HL-60 (cell line): ENCODE results near the gene AKAP6.

Source experiments
- CTCF ChIP-seq: IDR thresholded peaks from one replicate; pipeline ENCODE4 v1.5.1; 2011; ENCODE audit warnings: low read length, control low read depth, inconsistent platforms; ENCODE audit not compliant: insufficient read depth
- GABPA ChIP-seq: IDR thresholded peaks from 2 replicates; pipeline ENCODE4 v1.6.1; 2012; ENCODE audit warnings: low read depth
- POLR2AphosphoS5 ChIP-seq: IDR thresholded peaks from 2 replicates; pipeline ENCODE4 v1.6.1; 2012; ENCODE audit warnings: low read depth

GRCh38 chr14:32400480-32400879, 71.4 kb downstream of the AKAP6 start:
- TF ChIP-seq CTCF (no peak), POLR2AphosphoS5 (no peak), GABPA (no peak)
